ENCODE results near the gene LRCOL1.

DNA sequence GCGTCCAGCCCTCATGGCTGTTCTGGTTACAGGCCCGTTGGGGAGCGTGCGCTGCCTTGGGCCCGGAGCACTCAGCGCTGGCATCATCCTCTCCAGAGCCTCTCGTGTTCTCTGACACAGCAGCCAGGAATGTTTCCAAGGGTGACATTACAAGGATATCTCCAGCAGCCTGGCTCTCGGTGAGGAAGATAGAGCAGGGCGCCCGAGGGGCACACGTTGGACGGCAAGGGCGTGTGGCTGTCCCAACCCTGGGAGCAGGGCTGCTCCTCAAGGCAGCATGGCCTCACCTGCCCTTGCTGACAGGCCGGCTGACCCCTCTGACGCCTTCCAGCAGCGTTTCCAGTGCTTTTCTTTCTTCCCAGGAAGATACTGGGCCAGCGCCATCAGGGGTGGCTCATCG, 14.4 kb downstream of the LRCOL1 start:
- TF ChIP-seq POLR2A (IDR thresholded peaks at IDR 0.05; ENCODE audit: low read depth, low read length) (no peak), TAF1 (IDR thresholded peaks at IDR 0.05; ENCODE audit: borderline replicate concordance, low read depth, low read length) (no peak), POLR2AphosphoS5 (IDR thresholded peaks at IDR 0.05; ENCODE audit: low read depth, low read length) (no peak)
